Activated gamma-delta T cell treated with Interleukin-2 at 50 U/mL for 16 hours (primary cell): Measurements from ENCODE around the gene MAPK8IP3.

Source experiments
- DNase-seq: peaks from one replicate; pipeline ENCODE4 v3.0.0-alpha.2; 2020

Gene MAPK8IP3

DNA sequence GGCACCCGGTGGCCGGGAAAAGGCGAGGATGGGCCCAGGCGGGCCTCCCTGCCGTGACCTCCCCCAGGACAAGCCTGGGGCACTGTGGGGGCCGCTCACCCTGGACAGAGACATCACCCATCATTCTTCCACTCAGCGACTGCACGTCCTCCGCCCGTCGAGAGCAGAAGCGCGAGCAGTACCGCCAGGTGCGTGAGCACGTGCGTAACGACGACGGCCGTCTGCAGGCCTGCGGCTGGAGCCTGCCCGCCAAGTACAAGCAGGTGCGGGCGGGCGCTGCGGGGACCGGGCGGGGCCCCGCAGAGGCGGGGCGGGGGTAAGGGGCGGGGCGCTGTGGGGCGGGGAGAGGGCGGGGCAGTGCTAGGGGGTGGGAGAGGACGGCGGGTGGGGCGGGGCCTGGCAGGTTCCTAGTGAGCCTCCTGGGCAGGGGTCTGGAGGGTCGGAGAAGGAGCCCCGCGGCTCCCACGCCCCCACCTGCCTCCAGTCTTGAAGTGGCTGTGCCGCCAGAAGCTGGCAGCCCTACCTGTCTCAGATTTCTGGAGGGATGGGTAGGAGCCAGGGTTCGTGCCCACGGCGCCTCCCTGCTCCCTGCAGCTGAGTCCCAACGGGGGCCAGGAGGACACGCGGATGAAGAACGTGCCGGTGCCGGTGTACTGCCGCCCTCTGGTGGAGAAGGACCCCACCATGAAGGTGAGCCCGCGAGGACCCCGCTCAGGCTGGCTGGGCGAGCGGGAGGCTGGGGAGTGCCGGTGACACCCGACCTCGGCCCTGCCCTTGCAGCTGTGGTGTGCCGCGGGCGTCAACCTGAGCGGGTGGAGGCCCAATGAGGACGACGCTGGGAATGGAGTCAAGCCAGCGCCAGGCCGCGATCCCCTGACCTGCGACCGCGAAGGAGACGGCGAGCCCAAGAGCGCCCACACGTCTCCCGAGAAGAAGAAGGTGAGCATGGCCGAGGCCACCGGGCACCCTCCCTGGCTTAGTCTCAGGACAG is 57.8 kb downstream of the MAPK8IP3 start:
- DNase-seq, result no peak

DNA sequence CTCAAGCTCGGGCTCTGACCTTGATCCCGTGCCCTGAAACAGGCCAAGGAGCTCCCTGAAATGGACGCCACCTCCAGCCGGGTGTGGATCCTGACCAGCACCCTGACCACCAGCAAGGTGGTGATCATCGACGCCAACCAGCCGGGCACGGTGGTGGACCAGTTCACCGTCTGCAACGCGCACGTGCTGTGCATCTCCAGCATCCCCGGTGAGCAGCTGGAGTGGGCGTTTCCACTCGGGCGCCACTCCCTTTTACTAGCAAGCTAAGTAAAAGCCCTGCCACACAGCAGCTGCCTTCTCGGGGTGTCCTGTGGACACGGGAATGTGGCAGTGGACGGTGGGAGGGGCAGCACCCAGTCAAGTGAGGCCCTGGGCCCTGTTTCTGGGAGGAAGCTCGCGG is 59.0 kb downstream of the MAPK8IP3 start:
- no peak for DNase-seq

DNA sequence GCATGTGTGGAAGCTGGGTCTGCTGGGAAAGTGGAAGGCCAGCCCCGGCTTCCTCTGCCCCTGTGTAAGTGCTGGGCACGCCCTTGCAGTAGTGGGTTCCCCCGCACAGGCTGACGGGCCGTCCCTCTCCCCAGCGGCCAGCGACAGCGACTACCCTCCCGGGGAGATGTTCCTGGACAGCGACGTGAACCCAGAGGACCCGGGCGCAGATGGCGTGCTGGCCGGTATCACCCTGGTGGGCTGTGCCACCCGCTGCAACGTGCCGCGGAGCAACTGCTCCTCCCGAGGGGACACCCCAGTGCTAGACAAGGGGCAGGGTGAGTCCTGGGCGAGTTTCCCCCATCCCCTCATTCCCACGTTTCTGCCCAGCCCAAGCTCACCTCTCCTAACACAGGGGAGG is 59.8 kb downstream of the MAPK8IP3 start:
- DNase-seq, result no peak

DNA sequence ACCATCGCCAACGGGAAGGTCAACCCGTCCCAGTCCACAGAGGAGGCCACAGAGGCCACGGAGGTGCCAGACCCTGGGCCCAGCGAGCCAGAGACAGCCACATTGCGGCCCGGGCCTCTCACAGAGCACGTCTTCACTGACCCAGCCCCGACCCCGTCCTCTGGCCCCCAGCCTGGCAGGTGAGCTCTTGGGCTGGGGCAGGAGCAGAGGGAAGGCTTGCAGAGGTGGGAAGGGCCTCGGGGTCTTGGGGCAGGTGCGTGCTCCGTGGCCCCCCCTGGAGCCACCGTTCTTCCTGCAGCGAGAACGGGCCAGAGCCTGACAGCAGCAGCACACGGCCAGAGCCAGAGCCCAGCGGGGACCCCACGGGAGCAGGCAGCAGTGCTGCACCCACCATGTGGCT is 60.2 kb downstream of the MAPK8IP3 start:
- DNase-seq, result no peak

DNA sequence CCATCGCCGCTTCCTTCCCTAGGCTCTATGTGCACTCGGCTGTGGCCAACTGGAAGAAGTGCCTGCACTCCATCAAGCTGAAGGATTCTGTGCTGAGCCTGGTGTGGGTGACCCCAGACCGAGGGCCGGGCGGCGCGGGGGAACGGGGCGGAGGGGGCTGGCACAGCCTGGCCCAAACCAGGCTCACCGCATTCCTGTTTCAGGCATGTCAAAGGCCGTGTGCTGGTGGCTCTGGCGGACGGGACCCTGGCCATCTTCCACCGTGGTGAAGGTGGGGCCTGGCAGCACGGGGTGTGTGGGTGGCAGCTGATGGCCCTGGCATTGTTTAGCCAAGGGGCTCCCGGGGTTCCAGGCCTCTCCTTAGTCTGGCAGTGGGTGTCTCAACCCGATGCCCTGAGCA is 60.7 kb downstream of the MAPK8IP3 start:
- no peak for DNase-seq

DNA sequence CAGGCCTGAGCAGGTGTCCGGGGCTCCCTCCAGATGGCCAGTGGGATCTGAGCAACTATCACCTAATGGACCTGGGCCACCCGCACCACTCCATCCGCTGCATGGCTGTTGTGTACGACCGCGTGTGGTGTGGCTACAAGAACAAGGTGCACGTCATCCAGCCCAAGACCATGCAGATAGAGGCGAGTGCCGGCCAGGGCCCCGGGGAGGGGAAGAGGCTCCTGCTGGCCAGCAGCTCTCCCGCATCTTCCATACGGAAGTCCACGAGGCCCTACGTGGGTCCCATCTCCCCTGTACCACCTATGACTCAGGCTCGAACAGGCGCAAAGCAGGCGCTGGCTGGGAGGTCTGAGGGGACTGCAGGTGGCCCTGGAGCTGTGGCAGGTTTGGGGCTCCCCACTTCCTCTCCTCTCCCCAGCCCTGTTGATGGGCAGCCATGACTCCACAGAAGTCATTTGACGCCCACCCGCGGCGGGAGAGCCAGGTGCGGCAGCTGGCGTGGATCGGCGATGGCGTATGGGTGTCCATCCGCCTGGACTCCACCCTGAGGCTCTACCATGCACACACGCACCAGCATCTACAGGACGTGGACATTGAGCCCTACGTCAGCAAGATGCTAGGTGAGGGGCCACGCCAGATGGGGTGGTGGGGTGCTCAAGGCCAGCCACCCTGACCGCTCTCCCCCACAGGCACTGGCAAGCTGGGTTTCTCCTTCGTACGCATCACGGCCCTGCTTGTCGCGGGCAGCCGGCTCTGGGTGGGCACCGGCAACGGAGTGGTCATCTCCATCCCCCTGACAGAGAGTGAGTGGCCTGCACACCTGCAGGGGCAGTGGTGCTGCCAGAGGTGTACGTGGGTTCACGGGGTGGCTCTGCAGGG is 61.4 kb downstream of the MAPK8IP3 start:
- no peak for DNase-seq

DNA sequence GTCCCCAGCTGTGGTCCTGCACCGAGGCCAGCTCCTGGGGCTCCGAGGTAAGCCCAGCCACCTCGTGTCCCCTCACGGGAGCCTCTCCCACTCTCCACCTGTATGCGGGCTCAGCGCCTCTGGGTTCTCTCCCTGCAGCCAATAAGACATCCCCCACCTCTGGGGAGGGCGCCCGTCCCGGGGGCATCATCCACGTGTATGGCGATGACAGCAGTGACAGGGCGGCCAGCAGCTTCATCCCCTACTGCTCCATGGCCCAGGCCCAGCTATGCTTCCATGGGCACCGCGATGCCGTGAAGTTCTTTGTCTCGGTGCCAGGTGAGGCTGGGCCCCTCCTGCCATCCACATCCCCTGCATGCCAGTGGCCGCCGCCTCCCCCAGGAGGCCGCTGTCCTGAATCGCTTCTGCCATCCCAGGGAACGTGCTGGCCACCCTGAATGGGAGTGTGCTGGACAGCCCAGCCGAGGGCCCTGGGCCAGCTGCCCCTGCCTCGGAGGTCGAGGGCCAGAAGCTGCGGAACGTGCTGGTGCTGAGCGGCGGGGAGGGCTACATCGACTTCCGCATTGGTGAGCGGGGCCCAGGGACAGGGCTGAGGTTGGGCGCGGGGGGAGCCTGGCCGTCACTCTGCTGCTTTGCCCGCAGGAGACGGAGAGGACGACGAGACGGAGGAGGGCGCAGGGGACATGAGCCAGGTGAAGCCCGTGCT is 62.2 kb downstream of the MAPK8IP3 start:
- DNase-seq, result no peak

DNA sequence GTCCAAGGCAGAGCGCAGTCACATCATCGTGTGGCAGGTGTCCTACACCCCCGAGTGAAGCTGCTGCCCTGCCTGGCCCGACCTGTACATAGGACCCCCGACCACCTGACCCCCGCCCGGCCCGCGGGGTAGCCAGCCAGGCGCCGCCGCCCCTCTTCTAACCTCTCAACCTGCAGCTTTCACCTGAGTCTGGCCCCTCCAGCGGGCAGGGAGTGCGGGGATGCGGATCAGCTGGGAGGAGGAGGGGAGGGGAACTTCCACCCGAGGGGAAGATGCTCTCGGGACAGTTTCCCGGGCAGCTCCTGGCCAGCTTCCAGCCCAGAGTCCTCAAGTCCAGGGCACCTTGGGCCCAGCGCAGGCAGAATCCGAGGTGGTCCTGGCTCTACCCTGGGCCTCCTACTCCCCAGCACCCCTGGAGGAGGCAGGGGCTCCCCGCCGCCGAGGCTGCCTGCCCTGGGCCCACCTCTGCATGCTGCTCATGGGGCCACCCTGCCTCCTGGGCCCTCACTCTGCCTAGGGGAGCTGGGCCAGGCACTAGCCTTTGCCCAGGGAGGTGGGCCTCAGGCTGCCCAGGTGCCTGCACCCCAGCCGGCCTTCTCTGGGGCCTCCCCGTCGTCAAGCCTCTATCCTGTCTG is 62.9 kb downstream of the MAPK8IP3 start:
- no peak for DNase-seq

DNA sequence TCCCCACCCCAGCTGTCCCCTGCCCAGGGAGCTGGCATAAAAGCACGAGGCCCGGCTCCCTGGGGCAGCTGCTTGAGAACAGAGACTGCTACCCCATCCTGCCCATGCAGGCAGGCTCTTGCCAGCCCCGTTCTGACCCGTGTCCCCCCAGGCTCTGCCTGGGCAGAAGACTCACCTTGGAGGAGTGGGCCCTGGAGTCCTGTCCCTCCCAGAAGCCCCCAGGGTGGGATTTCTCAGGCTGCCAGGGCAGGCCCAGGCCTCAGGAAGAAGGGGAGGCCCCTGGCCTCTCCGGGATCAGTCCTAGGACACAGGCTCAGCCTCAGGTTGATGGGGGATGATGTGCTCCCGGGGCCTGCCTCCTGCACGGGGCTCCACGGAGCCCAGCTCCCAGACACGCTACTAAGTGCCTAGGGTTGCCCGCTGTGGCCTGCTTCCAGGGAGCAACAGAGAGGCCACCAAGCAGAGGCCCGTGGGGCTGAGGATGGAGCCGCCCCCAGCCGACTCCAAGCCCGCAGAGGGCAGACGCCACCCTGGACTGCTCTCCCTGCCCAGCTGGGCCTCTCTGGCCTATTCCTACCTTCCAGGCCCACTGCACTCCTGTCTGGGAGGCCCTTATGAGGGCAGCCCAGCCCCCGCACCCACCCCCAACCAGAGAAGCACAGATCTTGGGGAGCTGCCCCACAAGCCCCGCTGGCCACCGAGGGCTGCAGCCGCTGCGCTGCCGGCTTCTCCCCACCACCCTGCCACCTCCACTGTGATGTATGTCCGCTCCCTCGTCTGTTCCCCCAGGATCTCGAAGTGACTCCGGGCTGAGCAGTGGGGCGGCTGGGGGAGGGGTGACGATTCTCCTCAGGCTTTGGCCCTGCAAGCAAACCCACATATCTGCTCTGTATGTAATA is 63.7 kb downstream of the MAPK8IP3 start:
- DNase-seq, result no peak

DNA sequence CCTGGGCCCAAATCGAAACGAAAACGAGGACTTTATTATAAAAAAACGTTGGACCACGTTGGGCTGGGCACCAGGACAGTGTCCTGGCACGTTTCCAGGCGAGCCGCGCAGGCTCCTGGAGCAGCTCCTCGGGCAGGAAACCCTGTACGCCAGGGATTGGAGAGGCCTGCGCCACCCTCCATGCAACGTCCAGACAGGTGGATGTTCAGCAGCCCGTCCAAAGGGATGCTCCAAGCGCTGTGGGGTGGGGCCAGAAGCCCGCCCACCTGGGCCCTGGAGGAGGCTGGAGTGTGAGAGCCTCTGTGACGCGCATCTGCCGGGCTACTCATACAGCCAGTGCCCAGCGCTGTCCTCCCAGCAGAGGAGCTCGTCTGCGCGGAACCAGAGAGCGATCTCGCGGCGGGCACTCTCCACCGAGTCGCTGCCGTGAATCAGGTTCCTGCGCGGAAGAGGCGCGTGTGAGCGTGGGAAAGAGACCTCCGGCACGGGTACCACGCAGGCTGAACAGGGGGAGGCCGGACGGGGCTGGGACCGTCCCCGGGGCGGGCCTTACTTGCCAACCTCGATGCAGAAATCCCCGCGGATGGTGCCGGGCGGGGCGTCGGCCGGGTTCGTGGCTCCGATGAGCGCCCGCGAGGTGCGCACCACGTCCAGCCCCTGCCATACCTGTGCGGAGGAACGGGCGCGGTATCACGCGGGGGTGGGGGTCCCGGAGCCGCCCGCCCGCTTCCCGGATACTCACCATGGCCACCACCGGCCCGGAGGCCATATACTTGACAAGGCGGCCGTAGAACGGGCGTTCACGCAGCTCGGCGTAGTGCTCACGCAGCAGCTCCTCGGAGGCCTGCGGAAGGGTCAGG is 64.6 kb downstream of the MAPK8IP3 start:
- DNase-seq, result peak; percentile 51

DNA sequence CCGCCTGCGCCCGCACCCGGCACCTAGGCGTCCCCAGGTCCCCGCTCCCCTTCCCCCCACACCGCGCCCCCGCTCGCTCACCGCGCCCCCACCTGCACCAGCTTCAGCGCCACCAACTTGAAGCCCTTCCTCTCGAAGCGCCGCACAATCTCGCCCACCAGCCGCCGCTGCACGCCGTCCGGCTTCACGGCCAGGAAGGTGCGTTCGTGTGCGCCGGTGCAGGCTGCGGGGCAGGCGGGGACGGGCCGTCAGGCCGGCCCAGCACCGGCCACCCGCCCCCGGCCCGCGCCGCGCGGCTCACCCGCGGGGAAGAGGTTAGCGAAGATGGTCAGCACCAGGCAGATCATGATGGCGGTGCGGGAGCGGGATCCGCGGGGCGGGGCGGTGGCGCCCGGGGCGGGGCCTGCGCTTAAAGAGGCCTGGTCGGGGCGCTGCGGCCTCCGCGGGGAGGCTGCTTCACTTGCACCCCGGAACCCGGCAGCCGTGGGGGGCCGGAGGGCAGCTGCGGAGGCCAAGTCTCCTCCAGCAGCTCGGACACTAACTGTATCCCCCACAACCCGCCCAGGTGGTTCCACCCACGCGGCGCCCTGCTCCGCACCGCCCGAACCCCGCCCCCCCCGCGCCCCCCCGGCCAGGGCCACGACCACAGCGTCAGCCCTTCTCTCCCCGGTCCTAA is 65.3 kb downstream of the MAPK8IP3 start, which contains the start of gene NME3:
Gene NME3, minus strand, starts transcription at position 356 of the 676 bp plus-strand sequence. Its CDS starts 9 bp downstream, at position 347.
- DNase-seq, result peak; percentile 73

DNA sequence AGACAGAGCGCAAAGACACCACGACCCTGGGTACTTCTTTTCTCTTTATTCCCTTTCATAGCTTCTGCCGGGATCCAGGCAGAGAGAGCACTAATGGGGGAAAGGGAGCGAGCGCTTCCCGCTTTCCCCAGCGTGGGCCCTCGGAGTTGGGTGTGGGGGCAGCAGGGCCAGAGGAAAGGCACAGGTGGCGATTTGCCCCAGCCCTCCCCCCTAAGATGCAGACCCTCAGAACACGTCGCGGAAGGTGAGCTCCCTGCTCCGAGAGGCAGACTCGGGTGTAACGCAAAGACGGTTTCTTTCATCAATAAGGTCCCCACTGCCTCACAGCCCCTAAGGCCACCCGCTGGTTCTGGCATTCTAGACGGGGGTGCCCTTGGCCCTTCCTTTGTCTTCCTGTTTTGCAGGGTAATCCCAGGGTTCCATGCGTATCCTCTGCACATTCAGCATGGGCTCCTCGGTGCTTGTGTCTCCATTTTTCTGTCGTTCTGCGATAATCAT is 65.9 kb downstream of the MAPK8IP3 start:
- DNase-seq, result no peak

DNA sequence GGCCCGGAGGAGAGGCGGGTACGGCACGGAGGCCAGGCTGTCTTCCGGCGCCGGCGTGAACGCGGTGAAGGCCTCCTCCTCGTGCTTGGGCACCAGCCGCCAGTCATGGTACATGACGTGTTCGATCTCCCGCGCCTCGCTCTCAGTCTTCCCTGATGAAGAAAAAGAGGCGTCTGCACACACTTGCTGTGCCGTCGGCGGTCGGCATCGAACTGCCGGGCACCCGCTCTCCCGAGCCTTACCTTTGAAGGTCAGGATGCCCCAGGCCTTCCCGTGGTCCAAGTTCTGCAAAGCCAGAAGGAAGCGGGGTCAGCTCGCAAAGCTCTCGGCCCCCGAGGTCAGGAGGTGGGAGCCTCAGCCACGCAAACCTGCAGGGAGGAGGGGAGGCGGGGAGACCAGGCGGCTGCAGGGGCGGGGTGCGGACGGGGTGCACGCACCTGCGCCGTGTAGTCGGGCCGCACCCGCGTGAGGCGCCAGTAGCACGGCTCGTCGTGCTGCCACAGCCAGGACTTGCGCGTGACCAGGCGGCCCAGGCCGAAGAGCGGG is 66.4 kb downstream of the MAPK8IP3 start, which contains the start of gene EME2:
Gene EME2, plus strand, starts transcription at position 449 of the 546 bp plus-strand sequence. CDS start 418 bp downstream, outside the sequence.
- no peak for DNase-seq

DNA sequence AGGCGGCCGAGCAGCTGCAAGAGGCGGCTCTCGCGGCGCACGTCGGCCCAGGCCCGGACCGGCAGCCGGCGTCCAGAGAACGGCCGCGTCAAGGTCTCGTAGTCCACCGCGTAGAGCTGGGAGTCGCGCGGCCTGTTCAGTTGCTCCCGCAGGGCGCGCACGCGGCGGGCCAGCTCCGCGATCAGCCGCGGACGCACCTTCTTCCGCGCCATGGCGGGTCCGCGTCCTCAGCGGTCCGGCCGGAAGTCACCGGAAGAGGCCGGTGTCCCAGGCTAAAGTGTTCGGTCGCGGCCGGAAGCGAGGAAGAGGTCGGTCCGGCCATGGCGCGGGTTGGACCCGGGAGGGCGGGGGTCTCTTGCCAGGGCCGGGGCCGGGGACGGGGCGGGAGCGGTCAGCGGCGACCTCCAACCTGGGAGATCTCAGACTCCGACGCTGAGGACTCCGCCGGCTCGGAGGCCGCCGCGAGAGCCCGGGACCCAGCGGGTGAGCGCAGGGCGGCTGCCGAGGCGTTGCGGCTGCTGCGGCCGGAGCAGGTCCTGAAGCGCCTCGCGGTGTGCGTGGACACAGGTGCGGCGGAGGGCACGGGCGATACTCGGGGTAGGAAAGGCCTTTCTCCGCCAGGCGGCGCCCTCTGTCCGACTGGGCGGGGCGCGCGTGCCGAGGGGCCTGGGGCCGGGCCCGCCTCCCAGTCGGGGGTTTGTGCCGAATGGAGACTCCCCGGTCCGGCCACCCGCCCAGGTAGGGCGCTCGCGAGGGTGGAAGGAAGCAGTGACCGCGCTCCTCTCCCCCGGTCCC is 67.1 kb downstream of the MAPK8IP3 start, which contains the start of gene MRPS34:
Gene MRPS34, minus strand, starts transcription at position 227 of the 795 bp plus-strand sequence. Its CDS starts 15 bp downstream, at position 212.
- DNase-seq, result peak; percentile 74

DNA sequence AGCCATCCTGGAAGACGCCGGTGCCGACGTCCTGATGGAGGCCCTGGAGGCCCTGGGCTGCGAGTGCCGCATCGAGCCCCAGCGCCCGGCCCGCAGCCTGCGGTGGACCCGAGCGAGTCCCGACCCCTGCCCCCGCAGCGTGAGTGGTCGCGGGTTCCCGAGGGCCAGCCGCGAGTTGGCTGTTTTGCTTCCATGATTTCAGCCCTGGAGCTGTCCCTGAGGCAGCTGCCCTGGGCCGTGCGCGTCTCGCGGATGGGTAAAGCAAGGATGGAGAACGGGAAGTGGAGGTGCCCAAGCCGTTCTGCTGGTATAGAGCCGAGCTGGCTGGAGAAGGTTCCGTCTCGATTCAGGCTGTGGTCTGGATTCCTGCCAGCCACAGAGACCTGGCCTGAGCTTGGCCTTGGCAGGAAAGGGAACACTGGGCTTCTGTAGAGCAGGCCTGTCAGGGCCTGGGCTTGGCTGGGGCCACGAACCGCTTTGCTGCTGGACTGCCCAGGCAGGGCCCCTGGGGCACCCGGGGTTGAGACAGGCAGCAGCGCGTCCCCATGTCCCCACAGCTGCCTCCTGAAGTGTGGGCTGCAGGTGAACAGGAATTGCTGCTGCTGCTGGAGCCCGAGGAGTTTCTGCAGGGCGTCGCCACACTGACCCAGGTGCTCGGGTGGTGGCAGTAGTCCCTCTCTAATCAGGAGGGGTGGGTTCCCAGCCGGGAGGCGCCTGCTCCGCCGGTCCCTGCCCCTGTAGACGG is 67.9 kb downstream of the MAPK8IP3 start:
- DNase-seq, result no peak

DNA sequence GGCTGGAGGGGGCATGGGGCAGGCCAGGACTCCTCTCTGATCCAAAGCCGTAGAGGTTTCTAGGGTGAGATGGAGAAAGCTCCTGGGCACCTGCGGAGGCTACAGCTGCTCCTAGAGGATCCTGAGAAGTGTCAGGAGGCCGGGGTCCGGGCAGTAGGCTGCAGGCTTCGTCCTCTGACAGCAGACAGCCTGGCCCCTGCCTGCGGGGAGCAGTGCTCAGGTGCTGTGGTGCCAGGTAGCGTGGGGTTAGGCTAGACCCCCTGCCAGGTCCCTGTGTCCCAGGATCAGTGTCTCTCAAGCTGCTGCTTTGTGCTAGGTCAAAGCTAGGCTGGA is 68.4 kb downstream of the MAPK8IP3 start:
- no peak for DNase-seq
